GM19324 (cell line): ENCODE data around the gene MTMR6.

Experiments used
- ATAC-seq: cut with Tn5 transposase; IDR thresholded peaks from one replicate; pipeline ENCODE4 v1.9.1; 2021; ENCODE audit warnings: mild to moderate bottlenecking, moderate library complexity; ENCODE audit not compliant: unreplicated experiment, low FRiP score

Gene MTMR6

DNA sequence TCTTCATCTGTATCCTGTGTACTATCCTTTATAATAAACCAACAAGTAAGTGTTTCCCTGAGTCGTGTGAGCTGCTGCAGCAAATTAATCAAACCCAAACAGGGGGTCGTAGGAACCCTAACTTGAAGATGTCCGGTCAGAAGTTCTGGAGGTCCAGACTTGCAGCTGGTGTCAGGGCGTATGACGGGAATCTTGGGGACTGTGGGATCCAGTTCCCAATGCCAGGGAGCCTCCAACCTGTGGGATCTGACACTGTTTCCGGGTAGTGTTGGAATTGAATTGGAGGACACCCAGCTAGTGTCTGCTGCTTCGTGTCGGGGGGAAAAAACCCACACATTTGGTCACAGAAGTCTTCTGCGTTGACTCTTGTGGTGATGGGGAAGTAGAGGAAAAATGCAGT, 63.1 kb downstream of the MTMR6 start:
- no peak for ATAC-seq

DNA sequence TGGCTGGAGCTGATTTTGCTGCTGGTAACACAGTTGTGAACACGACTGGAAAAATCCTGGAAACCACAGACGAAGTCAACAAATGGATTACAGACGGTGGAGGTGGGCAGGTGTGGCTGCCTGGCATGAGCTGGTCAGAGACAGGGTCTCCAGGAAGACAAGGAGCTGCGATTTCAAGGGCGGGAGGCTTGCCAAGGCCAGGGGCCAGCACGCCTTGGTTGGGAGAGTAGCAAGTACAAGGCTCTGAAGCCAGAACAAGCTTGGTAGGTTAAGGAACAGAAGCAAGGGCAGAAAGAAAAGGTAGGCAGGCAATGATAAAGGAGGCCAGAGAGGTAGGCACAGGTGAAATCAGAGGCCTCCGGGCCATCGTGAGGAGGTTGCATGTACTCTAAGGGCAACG, 64.5 kb downstream of the MTMR6 start:
- no peak for ATAC-seq

DNA sequence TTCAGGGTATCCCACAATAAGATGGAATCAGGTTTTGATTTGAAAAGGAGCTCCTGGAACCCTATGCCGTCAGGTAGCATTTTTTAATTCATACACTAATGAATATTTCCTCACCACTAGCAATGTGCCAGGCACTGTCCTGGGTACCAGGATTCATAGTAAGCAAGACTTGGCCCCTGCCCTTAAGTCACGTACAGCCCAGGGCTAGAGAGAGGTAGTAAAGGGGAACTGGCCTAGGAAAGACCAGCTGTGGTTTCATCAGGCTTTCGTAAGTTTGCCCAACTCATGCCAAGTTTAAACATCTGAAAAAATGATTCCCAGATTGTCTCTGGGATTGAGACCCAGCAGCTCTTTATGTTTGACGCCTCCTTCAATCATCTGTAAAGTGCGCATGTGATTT, 69.3 kb downstream of the MTMR6 start:
- no peak for ATAC-seq

DNA sequence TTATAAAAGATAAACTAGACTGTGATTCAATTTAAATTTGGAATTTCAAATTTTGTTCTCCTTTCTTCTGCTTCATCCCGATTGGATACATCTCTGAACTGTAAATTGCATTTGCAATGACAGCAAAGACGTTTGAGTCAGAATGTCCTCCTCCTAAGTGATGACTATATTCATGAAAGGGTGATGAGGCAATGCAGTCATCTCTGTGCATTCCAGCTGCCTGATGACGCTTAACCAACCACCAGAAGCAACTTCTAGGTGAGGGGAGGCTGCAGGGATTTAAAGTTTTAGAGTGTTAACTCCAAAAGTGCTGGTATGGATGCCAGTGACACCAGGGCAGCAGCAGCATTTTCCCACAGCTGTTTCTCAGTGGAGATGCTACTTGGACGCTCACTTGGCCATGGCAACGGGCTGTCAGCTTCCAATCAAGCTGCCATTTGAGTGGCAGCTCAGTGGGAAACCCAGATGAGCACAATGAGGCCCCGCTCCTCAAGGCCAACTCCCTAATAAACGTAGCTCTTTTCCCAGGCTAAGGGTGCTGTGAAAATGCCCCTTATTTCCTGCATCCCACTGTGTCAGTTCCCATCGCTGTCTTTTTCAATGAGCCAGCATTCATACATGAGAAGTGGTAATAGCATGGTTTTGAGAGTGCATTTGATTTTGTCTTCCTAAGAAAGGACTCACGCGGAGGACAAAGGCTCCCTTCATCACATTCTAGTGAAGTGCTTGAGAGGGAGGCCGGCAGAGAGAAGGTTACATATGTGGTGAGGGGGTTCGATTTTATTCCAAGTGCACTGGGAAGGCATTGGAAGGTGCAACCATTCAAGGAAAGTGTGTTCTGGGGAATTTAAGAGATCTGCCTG, 70.0 kb downstream of the MTMR6 start:
- no peak for ATAC-seq

DNA sequence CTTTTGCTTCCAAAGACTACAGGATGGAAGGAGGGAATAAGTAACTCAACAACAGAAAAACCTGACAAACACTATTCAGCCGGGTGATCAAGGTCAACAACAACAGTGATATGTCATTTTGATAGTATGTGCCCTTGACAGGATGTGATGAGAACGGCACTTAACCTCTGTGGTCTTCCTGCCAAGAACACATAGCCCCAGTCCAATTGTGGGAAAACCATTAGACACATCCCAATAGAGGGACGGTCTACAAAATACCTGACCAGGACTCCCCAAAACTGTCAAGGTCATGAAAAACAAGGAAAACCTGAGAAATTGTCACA, 72.1 kb downstream of the MTMR6 start:
- no peak for ATAC-seq

DNA sequence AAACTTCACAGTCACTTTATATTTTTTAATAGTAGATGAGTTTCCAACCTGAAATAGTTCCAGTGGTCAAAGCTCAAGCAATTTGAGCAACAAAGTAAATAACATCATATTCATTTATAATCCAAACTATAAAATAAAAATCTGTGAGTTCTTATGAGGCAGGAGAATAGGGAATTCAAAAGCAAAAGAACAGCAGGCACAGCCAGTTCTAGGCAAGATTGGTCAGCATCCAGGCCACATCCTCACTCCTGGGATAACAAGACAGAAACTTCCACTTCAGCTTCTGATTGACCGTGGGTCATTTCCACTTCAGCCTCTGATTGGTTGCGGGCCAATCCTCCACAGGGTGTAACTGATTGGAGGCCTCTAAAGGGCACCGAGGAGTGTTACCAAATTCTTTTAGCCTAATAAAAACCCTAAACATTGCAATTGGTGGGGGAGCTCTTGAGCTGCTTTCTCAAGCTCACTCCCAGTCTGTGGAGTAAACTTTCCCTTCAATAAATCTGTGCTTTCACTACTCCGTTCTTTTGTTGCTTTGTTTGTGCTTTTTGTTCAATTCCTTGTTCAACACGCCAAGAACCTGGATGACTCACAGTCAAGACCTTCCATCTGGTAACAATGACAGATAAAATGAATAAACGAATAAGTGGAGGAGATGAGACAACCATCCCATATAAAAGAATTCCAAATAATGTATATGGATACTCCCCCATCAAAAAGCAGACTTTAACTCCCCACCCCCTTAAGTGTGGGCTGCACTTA, 72.6 kb downstream of the MTMR6 start:
- no peak for ATAC-seq

DNA sequence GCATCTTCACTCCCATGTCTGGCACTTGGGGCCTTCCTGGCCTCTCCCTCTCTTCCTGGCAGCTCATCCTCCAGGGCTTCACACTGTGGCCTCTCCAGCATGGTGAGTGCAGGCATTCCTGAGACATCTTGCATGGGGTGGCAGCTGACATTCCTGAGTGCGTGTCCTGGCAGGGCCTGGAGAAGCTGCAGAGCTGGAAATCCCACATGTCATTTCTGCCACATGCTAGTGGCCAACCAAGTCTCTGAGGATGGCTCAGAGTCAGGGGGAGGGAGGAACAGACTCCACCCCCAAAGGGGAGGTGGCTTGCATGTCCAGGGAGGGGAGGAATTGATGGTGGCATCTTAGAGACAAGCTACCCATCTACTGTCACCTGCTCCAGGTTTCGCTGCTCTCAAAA, 73.6 kb downstream of the MTMR6 start:
- ATAC-seq, result no peak

DNA sequence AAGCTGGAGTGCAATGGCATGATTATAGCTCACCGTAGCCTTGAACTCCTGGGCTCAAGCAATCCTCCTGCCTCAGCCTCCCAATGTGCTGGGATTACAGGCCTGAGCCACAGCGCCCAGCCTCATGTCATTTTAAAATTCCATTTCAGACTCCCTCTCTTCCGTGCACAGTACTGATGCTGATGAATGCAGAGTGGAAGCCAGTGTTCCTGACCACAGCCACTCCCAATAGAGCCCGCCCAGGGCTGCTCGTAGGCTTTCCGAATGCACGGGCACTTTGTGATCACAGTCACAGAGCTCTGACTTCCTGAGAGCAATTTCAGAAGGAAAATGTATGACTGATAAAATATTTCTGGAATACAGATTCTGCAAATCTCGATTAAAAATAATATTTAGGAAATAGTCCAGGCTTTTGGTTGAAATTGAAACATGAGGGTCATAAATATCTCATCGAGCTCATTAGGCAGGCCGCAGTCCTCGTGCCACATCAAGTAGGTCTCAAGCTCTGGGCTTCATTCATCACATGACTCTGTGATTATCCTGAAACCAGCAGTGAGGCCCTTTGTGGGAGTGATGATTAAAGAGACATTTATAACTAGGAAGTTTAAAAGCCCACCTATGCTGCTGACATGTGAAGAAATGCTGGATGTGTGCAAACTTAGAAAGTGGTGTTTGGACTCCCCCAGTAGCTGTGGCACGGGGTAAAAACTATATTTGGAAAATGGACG, 76.3 kb downstream of the MTMR6 start:
- no peak for ATAC-seq

DNA sequence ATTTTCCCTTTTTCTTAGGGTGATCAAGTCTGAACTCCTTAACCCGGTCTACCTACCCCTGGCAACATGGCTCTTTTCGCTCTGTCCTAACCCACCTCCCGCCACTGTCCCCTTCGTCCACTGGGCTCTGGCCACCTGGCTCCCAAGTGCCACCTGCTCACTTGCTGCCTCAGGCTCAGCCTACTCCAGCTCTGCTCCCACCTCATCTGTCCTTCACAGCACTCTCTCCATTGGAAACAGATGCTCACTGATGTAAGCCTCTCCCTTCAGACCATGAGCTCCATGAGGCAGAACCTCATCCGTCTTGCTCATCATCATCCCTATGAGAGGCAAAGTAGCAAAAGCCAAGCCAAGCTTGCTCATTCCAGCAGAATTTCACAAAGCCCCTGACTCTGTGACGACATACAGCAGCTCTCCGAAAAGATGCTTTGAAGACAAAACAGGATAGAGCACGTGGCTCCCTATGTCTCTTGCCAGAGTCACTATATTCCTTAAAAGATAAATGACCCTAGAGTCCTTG, 79.9 kb downstream of the MTMR6 start:
- no peak for ATAC-seq

DNA sequence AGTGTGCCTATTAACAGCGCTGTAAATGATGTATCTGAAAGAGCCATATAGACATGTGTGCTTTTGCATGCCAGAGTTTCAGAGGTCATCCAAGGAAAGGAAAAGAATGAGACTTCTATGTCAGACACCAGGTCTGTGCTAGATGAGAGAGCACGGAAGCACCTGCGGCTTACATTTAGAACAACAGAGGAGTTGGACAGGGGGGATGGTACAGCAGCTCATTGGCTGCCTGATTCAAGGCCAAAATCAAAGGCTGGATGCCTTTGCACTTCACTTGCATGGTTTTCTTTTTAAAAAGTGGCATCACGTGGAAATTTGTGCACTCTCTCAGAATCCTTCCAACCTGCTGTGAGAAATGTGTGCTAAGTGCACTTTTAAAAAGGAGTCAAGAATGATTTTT, 82.4 kb downstream of the MTMR6 start:
- ATAC-seq, result no peak

DNA sequence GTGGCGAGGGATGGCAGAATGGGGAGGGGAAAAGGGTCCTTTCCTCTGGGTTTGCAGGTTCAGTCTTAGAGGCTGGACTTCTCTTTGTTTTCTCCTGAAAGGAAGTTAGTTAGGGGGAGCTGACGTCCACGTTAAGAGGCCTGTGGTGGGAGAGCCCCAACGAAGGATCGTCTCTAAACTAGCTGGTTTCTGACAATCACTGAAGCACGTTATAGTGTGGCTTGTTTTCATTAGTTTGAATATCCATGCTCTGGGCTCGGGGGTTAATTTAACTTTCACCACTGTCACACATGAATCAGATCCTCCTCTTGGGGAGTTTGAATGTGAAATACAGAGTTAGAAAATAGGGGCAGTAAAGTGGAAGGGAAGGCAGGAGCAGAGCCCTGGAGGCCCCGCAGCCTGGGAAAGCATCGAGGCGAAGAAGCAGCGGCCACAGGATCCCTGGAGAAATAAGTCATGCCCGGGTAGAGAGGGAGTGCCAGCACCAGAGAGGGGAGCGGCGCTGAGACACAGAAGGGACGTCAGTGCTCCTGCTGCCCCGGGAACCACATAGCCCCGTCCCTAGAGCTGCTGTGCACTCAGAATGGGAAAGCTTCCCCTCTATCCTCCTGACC, 84.1 kb downstream of the MTMR6 start:
- ATAC-seq, result no peak

DNA sequence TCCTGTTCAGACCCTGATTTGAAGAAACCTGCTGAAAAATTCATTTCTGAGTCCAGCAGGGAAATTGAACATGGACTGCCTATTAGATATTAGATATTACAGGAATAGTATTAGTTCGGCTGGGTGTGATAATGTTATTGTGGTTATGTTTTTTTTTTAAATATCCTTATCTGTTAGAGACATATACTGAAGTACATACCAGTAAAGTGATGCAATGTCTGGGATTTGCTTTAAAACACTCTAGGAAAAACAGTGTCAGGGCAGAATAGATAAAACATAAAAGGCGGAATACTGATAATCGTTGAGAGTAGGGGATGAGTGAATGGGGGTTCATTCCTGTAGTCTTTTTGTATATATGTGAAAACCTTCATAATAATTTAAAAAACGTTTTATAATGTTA, 86.5 kb downstream of the MTMR6 start:
- ATAC-seq, result no peak

DNA sequence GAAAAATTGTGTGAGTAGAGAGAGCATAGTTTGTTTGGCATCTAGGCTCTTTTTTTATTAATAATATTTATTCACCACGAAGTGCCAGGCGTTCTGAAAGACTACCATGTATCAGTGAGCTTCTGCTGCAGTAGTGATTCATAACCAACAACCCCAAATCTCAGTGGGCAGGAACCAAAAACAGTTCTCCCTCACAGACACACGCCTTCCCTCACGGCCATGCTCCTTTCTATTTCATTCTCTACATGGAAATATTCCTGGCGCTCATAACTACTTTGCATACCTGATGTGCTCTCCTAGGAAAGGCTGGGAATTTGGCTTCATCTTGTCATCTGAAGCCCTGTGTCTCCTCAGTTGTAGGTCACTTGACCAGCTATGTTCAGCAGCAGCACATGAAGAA, 88.6 kb downstream of the MTMR6 start:
- ATAC-seq, result no peak

DNA sequence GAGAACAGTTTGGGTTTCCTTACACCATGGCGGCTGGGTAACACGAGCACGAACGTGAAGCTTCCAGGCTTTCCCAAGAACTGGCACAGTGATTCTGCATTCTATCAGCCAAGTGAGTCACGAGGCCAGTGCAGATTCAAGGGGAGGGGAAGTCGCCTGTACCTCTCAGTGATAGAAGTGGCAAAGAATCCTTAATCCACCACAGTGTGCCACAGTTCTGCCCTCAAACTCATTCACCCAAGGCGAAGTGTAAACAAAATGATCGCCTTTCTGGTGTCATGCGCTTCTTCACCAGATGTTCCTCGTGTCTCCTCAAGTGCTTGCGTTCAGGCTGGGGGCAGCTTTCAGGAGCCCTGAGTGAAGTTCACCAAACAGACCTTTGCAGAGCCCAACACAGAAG, 90.3 kb downstream of the MTMR6 start:
- ATAC-seq, result no peak
